Omental fat pad (tissue), 4 donors: ENCODE results near the gene SHOX. TPM values are rescaled to one million over a fixed set of nuclear protein-coding genes. Genes with fewer than 3 reads are reported as not detected.

ENCODE experiments used
- ATAC-seq: fragments of 150-250 bp; one replicate; pipeline ENCODE4 v1.9.1; 2016; ENCODE audit warnings: mild to moderate bottlenecking, moderate library complexity; ENCODE audit not compliant: low FRiP score
- DNase-seq: peaks from one replicate; pipeline ENCODE4 v3.0.0-alpha.2; 2019; ENCODE audit warnings: low spot score
- CTCF ChIP-seq, 3 donors: fragments of 450-650 bp; IDR thresholded peaks; one replicate each; pipeline ENCODE4 v1.5.1; 2016 to 2017; ENCODE audit warnings: antibody characterized with exemption in 3 of 3, mild to moderate bottlenecking in 3 of 3, moderate library complexity in 2 of 3
- total RNA-seq, 4 donors: library from RNA; depleted of rRNA; stranded (reverse); fragments of >200 nt; gene quantifications; one replicate each; pipeline ENCODE4 v1.1.0, GENCODE V29; 2016

The SHOX gene
- total RNA-seq, 4 donors from 2014 or later: 1.9 TPM; not detected in 3

DNA sequence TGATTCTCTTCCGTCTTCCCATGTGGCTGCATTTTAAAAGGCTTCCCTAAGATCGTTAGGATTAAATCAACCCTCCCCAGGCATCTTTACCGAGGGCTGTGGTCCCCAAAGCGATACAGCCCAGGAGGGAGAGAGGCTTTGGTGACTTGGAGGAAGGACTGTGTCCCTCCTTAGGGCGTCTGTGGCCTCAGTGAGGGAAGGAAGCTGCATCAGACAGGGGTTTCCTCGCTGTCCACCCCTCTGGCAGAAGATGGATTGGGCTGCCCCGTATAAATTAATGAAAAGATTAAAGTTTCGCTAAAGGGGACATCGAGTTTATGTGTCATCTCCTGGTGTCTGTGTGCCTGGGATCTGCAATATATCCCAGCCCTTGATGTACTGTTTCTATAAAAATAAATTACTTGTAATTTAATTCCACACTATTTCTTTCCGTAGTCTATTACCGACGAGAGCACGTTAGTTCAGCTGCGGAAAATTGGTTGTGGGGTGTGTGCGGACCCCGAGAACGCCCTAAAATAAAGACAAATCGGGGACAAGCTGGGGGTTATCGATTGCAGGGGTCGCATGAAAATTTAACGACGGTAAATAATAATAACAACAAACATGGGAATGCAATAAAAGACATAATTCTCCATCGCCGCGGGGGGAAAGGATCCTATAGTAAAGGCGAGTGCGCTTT, 6.5 kb downstream of the SHOX start:
- TF ChIP-seq CTCF (IDR thresholded peaks at IDR 0.05): no peak
- DNase-seq: no peak
- ATAC-seq: no peak

GRCh38 chrX:637660-638481, 7.3 kb downstream of the SHOX start:
- DNase-seq (no peak), ATAC-seq (no peak)

GRCh38 chrX:638482-639131, 8.0 kb downstream of the SHOX start:
- DNase-seq: no peak
- TF ChIP-seq CTCF (IDR thresholded peaks at IDR 0.05): no peak
- no peak for ATAC-seq

More at GRCh38 chrX:637660-638481, 7.3 kb downstream of the SHOX start:
- no peak for TF ChIP-seq CTCF (IDR thresholded peaks at IDR 0.05)

DNA sequence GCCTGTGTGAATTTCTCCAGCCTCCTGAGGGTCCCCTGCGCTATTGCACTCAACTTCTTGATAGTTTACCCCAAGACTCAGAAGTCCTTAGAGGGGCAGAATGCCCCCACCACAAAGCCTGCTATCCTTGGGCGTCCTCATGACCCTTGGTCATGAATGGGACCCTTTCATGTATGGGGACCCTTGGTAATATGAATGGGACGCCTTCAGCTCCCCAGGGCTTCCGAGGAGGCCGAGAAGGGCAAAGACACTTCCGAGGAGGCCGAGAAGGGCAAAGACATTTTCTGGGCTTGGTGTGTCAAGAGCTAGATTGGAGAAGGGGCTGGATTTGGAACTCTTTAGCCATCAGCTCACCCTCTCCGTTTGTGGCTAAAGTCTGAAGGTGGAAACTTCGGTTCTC, 8.6 kb downstream of the SHOX start:
- DNase-seq: no peak
- no peak for ATAC-seq

GRCh38 chrX:640641-641040, 10.1 kb downstream of the SHOX start:
- no peak for ATAC-seq
- TF ChIP-seq CTCF (IDR thresholded peaks at IDR 0.05): no peak
- DNase-seq: no peak

More for the DNA sequence above, 8.6 kb downstream of the SHOX start:
- TF ChIP-seq CTCF (IDR thresholded peaks at IDR 0.05): no peak

DNA sequence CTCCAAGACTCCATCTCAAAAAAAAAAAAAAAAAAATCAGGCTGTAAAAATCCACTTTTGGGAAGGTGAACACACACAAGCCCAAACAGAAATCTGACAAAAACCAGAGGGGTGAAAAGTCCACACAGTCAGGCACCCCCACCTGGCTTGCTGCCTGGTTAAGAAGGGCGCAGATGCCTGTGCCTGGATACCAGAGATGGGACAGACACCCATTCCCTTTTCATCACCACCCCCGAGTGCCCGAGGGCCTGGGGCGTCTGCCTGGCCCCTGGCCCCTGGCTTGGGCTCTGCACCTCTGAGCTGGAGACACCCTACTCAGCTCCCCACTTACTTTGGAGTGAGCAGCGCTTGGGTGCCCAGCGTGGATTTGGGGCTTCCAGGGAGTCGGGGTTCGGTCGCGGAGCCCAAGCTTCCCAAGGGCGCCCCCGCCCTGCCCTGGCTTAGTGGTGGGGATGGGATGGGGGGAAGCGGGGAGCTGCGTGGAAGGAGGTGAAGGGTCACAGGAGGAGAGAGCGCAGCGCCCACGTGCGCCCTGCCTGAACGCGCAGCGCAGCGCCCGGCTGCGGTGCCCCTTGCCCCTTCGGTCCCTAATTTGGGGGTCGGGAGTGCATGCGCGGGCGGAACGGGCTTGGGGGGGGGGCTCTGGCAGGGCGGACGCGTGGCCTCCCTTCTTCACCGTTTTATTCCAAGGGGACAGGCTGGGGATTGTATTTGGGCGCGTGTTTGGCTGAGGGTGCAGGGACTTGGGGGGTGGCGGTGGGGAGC, 11.3 kb downstream of the SHOX start:
- ATAC-seq: no peak
- no peak for DNase-seq
- no peak for TF ChIP-seq CTCF (IDR thresholded peaks at IDR 0.05)
